Measurements from ENCODE around the gene APOBR. TPM values are rescaled to one million over a fixed set of nuclear protein-coding genes. Genes with fewer than 3 reads are reported as not detected.
"Not testable (repeated sequence)": the region's sequence is repeated elsewhere in the genome, so short reads cannot be mapped to it uniquely, and the experiment has no call there.

The APOBR gene
- total RNA-seq, 1 donor from 2014 or later = 11.0 TPM

DNA sequence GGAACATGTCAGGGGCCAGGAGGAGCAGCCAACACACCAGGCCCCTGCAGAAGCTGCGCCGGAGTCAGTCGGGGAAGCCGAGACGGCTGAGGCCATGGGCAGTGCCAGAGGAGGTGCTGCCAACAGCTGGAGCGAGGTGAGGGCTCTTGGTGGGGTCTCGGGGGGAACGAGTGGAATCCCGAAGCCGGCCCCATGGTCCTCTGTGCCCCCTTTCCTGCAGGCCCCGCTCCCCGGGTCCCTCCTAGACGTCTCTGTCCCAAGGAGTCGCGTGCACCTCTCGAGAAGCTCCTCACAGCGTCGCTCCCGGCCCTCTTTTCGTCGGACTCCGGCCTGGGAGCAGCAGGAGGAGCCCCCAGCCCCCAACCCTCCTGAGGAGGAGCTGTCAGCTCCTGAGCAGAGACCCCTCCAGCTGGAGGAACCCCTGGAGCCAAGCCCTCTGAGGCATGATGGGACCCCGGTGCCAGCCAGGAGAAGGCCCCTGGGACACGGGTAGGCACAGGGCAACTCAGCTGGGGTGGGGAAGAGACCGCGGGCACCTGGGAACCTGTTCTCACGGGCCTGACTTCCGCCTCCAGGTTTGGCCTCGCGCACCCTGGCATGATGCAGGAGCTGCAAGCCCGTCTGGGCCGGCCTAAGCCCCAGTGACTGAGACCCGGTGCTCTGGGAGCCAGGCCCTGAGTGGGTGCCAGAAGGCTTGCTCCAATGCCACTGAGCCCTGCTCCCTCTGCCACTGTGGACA, 3.6 kb downstream of the APOBR start:
- DNase-seq (ENCODE audit: low spot score) = no peak

GRCh38 chr16:28498666-28499381, 4.4 kb downstream of the APOBR start:
- no peak for DNase-seq (ENCODE audit: low spot score)

GRCh38 chr16:28499854-28500253, 5.4 kb downstream of the APOBR start:
- DNase-seq (ENCODE audit: low spot score) = no peak

DNA sequence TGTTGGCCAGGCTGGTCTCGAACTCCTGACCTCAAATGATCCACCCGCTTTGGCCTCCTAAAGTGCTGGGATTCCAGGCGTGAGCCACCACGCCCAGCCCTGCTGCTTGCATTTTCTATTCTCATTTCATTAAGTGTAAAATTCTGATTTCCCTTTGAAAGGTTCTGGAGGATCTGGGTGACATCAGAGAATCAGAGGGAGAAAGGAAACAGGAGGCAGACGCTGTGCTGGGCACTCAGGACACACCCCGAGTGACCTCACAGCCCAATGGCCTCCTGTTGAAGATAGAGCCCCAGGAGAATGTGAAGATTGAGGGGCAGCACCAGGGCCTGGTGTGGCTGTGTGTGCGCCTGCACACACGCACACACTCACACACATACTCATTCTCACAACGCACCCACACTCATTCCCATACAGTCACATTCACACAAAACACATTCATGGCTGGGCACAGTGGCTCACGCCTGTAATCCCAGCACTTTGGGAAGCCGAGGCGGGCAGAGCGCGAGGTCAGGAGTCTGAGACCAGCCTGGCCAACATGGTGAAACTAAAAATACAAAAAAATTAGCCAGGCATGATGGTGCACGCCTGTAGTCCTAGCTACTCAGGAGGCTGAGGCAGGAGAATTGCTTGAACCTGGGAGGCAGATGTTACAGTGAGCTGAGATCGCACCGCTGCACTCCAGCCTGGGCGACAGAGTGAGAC, 6.2 kb downstream of the APOBR start:
- DNase-seq (ENCODE audit: low spot score) = not testable (repeated sequence)

GRCh38 chr16:28501258-28502232, 7.1 kb downstream of the APOBR start:
- no peak for DNase-seq (ENCODE audit: low spot score)

DNA sequence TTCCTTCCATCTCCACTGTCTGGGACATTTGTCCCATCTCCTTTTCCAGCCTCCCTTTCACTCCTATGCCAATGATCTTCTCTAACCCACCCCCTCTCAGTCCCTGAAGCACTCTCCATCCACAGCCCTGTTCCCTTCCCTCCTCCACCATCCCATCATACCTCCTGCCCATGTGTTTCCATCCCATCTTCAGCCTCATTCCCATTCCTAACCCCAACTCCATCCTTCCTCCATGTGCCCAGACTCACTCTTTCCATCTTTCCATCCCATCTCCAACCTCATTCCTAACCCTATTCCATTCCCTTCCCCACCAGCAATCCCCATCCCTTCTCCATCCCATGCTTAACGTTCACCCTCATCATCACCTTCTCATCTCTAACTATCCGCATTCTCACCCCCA, 7.8 kb downstream of the APOBR start:
- no peak for DNase-seq (ENCODE audit: low spot score)

DNA sequence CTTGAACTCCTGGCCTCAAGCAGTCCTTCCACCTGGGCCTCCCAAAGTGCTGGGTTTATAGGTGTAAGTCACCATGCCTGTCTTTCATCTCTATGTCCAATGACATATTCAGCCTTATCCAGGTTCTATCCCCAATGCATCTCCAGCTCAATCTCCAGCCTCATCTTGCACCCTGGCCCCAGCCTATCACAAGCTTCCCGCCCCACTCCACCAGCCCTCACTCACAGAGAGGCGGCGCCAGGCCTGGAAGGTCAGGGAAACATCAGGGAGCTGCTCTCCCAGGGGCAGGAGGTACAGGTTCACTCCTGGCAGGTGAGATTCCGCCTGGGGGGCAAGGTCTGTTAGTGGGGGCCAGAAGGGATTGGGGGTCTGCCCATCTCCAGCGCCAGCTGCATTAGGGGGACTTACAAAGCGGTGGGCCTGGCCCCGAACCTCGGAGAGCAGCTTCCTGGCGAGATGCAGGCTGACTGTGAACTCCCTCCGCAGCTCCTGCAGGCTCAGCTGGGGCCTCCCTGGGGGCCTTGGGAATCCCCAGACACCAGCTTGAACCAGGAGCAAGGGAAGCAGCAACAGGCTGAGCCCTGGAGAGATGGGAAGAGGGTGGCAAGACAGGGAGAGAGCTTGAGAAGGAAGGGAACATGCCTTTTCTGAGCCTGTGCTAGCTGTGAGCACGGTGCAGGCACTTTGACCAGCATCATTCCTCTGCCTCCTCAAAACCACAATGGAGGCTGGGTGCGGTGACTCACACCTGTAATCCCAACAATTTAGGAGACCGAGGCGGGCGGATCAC, 9.2 kb downstream of the APOBR start:
- no peak for DNase-seq (ENCODE audit: low spot score)

DNA sequence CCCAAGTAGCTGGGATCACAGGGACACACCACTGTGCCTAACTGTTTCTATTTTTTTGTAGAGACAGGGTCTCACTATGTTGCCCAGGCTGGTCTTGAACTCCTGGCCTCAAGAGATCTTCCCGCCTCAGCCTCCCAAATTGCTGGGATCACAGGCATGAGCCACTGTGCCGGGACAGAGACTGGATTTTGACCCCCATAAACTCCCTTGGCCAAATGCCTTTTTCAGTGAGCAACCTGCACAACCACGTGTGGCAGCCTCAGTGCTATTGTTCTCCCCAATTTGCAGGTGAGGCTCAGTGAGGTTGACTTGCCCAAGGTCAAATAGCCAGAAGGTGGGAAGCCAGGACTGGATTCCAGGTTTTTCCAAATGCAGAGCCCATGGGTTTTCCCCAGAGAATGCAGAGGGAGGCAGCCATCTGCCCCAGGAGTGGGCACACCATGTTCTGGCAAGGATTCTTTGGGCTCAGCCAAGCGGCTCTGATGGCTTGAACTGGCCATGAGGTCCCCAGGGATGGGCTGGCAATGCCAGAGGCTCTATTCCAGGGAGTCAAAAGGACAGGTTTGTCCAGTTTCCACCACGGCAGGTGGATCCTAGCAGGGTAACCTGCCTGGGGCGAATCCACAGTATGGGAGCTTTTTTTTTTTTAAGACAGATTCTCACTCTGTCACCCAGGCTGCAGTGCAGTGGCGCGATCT, 10.4 kb downstream of the APOBR start:
- DNase-seq (ENCODE audit: low spot score) = no peak

DNA sequence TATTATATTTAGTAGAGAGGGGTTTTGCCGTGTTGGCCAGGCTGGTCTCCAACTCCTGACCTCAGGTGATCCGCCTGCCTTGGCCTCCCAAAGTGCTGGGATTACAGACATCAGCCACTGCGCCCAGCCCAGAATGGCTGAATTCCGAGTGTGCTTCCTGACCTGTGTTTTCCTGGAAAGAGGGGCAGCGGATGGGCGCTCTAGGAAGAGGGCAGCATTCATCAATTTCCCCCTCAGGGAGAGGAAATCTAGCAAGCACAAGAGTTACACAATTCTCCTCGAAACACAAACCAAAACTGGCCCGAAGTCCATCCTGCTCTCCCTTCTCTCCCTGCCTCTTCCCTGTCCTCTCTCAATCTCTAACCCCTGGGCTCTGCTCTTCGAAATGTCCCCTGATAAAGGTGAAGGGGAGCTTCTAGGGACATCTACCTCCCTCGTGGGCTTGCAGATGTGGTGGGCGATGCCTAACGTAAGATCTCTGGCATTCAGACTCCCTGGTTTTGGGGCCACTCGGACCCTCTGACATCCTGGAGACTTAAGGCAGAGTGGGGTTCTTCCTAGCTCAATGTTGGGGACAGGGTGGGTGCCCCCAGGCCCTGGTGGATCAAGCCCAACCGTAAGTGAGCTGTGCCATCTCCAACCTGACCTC, 11.2 kb downstream of the APOBR start:
- DNase-seq (ENCODE audit: low spot score) = no peak

DNA sequence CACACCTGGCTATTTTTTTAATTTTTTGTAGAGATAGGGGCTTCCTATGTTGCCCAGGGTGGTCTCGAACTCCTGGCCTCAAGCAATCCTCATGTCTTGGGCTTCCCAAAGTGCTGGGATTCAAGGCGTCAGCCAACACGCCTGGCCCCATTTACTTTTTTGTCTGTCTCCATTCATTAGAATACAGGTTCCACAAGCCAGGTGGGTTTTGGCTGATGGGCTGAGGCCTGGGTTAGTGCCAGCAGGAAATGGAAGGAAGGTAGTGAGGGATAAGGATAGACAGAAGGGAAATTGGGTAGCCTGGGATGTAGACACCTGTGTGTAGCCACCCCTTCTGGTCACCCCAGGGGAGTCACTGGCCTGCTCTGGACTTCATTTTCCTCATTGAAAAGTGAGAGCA, 16.6 kb downstream of the APOBR start:
- no peak for DNase-seq (ENCODE audit: low spot score)

GRCh38 chr16:28511801-28512789, 17.7 kb downstream of the APOBR start:
- DNase-seq (ENCODE audit: low spot score) = no peak

GRCh38 chr16:28513484-28514181, 19.2 kb downstream of the APOBR start:
- no peak for DNase-seq (ENCODE audit: low spot score)

- no peak for DNase-seq (ENCODE audit: low spot score)
Observed at GRCh38 chr16:28514246-28514645, 19.8 kb downstream of the APOBR start.

- DNase-seq (ENCODE audit: low spot score) = no peak
Observed at GRCh38 chr16:28520672-28521071, 26.2 kb downstream of the APOBR start.

GRCh38 chr16:28521436-28521835, 27.0 kb downstream of the APOBR start:
- no peak for DNase-seq (ENCODE audit: low spot score)

GRCh38 chr16:28522792-28523191, 28.3 kb downstream of the APOBR start:
- DNase-seq (ENCODE audit: low spot score) = no peak

DNA sequence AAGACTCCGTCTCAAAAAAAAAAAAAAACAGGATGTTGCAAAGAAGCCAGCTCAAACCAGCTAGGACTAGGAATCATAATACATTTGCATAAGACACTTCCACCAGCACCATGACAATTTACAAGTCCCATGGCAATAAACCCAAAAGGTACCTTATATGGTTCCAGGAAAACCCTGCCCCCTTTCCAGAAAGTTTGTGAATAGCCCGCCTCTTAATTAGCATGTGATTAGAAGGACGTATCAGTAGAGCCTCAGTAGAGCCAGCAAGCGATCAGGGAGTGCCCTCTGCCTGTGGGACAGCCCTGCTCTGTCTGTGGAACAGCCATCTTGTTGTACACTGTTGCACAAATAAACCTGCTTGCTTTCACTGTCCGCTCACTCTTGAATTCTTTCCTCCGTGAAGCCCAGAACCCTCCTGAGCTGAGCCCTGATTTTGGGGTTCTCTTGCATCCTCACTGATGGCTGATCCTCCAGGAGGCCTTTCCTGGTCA, 30.3 kb downstream of the APOBR start:
- DNase-seq (ENCODE audit: low spot score) = no peak

Data from ureter (tissue), 1 donor.